ENCODE results near the gene NEUROD2. TPM values are rescaled to one million over a fixed set of nuclear protein-coding genes. Genes with fewer than 3 reads are reported as not detected.

NEUROD2 gene
- total RNA-seq, 1 donor from 2014 or later: not detected

DNA sequence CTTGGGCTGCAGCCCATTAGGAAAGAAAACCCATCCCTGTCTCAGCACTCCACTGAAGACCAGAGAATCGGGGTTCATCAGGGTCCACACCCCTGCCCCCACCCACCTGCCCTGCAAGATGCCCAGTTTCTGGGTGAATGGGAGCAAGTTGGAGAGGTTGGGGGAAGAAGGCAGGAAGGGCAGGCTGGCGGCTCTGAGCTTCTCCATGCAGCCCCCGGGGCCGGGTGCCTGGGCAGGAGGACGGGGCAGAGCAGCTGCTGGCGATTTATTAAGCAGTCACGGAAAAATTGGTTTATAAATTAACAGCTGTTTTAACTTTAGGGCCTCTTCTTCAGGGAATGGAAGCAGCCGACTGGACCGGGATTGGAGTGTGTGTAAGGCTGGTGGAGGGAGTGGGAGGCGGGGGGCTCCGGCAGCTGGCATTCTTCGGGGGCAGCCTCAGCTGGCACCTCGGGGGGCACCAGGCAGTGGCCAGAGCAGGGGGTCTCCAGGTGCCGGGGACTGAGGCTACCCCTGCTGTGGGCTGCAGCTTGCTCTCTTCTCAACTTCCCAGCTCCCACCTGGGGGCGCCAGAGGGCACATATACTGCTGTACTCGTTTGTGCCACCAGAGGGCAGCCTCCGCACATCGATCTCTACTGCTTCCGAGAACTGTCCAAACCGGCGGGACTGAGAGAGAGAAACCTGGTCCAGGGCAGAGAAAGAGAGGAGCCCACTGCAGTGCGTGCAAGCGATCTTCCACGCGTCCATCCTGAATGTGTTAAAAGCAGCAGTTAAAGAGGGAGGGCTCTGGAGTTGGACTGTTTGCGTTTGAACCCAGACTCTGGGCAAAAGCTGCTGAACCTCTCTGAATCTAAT is 14.0 kb upstream of the NEUROD2 start:
- DNase-seq (ENCODE audit: low spot score) (peak; percentile 90), ATAC-seq (peak; percentile 88)

DNA sequence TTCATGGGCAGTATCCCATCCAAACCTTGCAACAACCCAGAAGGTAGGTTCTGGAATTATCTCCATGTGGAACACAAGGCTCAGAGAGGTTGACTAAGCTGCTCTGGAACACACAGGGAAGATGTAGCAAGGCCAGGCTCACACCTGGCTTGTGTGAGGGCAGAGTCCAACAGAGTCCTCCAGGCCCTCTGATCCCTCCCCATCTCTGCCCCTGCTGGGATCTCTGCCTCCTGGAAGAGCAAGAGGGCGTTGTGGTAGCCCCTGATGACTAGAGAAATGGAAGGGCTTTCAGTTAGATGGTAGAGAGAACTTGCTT is 12.0 kb upstream of the NEUROD2 start:
- no peak for ATAC-seq
- no peak for DNase-seq (ENCODE audit: low spot score)

- DNase-seq (ENCODE audit: low spot score): no peak
- no peak for ATAC-seq
Measured at GRCh38 chr17:39618956-39619785, 11.5 kb upstream of the NEUROD2 start.

DNA sequence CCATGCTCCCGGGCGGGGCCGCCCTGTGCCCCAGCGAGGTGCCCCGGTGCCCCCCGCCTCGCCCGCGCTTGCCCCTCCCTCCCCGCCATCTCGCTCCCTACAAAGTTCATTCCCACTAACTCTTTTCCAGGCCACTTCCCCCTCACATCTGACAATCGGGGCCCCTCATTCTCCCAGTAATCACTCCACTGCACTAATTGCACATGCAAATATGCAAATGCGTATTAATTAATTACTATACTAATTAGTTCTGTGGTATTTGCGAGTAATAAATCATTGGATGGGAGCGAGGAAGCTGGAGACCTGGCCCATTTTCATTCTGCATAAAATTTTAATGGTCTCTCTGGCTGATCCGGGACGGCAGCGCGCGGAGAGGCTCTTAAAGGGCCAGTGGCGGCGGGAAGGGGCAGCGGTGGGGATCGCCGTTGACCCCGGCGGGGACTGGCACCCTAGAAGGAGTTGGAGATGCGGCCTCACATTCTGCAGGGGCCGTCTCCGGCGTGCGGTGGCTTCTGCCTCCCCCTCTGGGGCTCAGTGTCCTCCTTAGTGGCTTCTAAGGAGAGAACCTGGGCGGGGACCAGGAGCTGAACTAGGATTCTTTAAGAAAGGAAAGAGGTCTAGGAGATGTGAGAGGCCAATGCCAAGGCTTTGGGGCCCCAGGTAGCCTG is 10.7 kb upstream of the NEUROD2 start:
- DNase-seq (ENCODE audit: low spot score) (no peak), ATAC-seq (no peak)

- ATAC-seq: peak; percentile 68
- DNase-seq (ENCODE audit: low spot score): peak; percentile 73
Measured at GRCh38 chr17:39617446-39618245, 9.9 kb upstream of the NEUROD2 start.

GRCh38 chr17:39617100-39617445 is 9.4 kb upstream of the NEUROD2 start:
- ATAC-seq: no peak
- DNase-seq (ENCODE audit: low spot score): no peak

DNA sequence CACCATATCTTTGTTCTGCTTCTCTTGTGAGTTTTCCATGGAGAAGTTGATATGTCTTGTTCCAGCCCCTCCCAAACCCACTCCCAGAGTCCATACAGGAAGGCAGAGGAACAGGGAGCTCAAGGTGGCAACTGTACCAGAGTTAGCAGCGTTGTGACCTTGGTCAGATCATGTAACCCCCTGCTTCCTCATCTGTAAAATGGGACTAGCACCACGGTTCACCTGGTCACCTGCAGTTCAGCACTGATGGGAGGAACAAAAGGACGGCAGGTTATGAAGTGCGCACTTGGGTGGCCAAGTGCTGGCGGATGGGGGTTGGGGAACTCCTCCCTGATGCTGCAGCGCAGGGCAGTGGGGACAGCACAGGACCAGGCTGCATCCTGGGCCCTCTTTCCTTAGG is 7.7 kb upstream of the NEUROD2 start:
- ATAC-seq: no peak

DNA sequence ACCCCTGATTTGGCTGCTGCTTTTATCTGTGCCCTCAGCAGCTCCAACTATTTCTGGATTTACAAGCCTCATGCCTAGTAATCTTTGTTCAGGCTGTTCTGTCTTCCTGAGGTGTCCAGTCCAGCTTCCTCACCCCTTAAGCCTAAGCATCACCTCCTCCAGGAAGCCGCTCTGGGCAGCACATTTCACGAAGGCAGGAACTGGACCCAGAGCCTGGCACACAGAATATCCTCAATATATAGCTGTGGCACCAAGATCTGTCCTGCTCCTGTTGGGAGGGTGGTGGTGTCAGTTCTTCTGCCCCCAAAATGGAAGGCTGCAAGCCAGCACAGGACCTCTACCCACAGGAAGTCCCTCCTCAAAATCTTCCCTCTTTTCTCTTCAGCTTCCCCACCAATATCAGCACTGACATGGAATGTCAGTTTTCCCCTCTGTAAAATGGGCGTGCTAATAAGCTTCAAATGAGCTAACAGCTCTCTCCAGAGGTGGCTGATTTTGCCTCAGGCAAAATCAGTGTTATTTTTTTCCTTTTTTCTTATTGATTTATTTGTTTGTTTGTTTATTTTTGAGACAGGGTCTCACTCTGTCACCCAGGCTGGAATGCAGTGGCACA is 6.9 kb upstream of the NEUROD2 start:
- DNase-seq (ENCODE audit: low spot score) (no peak), ATAC-seq (no peak)

More for the DNA sequence above, 7.7 kb upstream of the NEUROD2 start:
- no peak for DNase-seq (ENCODE audit: low spot score)

DNA sequence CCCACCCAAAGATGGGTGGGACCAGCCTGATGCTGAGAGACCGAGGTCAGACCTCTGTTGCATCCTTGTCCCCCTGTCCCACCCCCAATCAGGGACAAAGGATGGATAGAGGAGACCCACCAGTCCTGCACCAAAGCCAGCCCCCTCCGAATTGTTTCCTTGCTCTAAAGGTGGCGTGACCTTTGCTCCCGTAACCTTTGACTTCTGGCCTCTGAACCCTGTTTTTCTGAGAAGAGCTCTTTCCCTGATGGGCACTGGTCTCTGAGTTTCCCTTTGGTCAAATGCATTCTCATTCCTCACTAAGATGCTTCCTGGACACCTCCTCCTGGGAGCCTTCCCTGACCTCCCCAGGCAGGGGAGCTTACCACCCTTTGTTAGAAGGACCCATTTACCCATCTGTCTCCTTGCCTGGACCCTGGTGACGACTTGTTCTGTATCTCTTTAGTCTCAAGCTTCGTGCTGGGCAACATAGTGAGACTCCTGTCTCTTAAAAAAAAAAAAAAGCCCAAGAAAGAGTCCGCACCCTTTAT is 5.3 kb upstream of the NEUROD2 start:
- no peak for DNase-seq (ENCODE audit: low spot score)
- no peak for ATAC-seq

GRCh38 chr17:39612291-39612894 is 4.7 kb upstream of the NEUROD2 start:
- ATAC-seq (no peak), DNase-seq (ENCODE audit: low spot score) (no peak)

DNA sequence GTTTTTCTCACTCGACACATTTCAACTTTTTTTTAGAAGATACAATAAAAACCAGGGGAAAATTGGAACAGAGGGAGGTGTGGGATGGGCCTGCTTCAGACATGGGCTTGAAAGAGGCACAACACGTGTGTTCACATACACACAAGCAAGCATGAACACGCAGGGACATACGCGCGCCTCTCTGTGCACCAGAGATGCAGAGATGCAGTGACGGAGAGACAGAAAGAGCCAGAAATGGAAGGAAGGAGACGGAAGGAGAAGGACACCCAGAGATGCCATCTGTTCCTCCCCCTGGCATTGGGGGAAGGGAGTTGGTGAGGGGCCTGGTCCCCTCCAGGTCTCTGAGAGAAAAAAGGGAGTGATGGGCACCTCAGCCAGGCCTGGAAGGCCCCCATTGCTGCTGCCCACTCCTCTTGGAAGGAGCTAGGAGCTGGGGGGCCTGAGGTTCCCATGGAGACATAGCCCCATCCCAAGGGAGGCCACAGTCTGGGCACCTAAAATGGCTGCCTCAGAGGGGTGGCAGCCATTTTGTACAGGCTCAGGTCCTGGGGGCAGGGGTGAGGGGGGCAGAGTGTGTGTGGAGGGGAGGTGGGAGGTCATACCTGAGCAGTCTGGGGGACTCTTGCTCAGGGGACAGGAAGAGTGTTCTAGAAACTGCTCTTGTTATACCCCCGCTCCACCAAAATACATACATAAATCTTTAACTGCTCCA is 3.8 kb upstream of the NEUROD2 start:
- DNase-seq (ENCODE audit: low spot score) (no peak), ATAC-seq (no peak)

GRCh38 chr17:39609416-39610025 is 1.8 kb upstream of the NEUROD2 start:
- no peak for DNase-seq (ENCODE audit: low spot score)

GRCh38 chr17:39608142-39608981 is 642 bp upstream of the NEUROD2 start:
- DNase-seq (ENCODE audit: low spot score) (no peak), ATAC-seq (no peak)

More at GRCh38 chr17:39609416-39610025, 1.8 kb upstream of the NEUROD2 start:
- ATAC-seq: no peak

- ATAC-seq (no peak), DNase-seq (ENCODE audit: low spot score) (no peak)
Measured at GRCh38 chr17:39607057-39607850, 466 bp downstream of the NEUROD2 start.

GRCh38 chr17:39606434-39607056 is 1.2 kb downstream of the NEUROD2 start:
- ATAC-seq (peak; percentile 34), DNase-seq (ENCODE audit: low spot score) (no peak)

All from left lobe of liver (tissue), 2 donors.